K562 (cell line): Measurements from ENCODE around the gene RIPK4. TPM values are rescaled to one million over a fixed set of nuclear protein-coding genes. Genes with fewer than 3 reads are reported as not detected.

Source experiments
- ATAC-seq: fragments of 200-7000 bp; cut with Tn5 transposase; 3 replicates; pipeline ENCODE4 v1.9.1; 2020; ENCODE audit warnings: moderate library complexity
- BruUV-seq: library from RNA; stranded (reverse); fragments of 400-500 nt; replicated peaks from 2 replicates; lab custom pipeline; 2021; lab: Mats Ljungman, UMichigan
- CTCF ChIA-PET: fragments of 300-600 bp; formaldehyde crosslinking; extraction: SDS; loops from one replicate; lab custom pipeline; 2021; ENCODE audit warnings: low intra/inter-chr PET ratio; lab: Yijun Ruan, JAX
- POLR2A ChIA-PET: fragments of 300-600, 350-650 bp; sonication (Branson Sonifier 250); formaldehyde crosslinking; extraction: SDS; loops from one replicate; lab custom pipeline; 2021; ENCODE audit warnings: antibody characterized with exemption, inconsistent platforms; lab: Yijun Ruan, JAX
- DNase-seq, 4 experiments: peaks; one replicate each; pipeline versions ENCODE4 v3.0.0 to v3.0.0-alpha.2; 2011 to 2018; ENCODE audit warnings: low spot score in 3 of 4, mixed read lengths in 3 of 4; ENCODE audit errors: extremely low read depth in 1 of 4
- FAIRE-seq: peaks from 2 replicates; lab custom pipeline; 2011; peaks lifted over from hg19 to GRCh38; lab: Jason Lieb, UNC
- H2AFZ ChIP-seq: 2 replicates; pipeline ENCODE4 v1.6.0; 2011; ENCODE audit warnings: low read depth, low read length, control low read depth, inconsistent platforms
- H3K27ac ChIP-seq: fragments of 200-600 bp; 3 replicates; pipeline ENCODE4 v1.8.0; 2011; ENCODE audit warnings: low read depth, mild to moderate bottlenecking, control low read depth, inconsistent platforms, low read length, moderate library complexity, mixed read lengths; ENCODE audit errors: extremely low read depth
- H3K27me3 ChIP-seq, 2 experiments: fragments of 300-600 bp in 1 of 2; 2 replicates in 1 of 2; 3 replicates in 1 of 2; pipeline versions ENCODE4 v1.6.0 to v1.8.0; 2011; ENCODE audit warnings: inconsistent platforms in 2 of 2, low read length in 2 of 2, mild to moderate bottlenecking in 1 of 2, mixed read lengths in 1 of 2, moderate library complexity in 1 of 2; ENCODE audit not compliant: control insufficient read depth in 2 of 2, insufficient read depth in 2 of 2
- H3K36me3 ChIP-seq: fragments of 300-600 bp; 3 replicates; pipeline ENCODE4 v1.8.0; 2011; ENCODE audit warnings: mild to moderate bottlenecking, low read length, inconsistent platforms; ENCODE audit not compliant: control insufficient read depth, insufficient read depth
- H3K4me1 ChIP-seq, 2 experiments: fragments of 200-600 bp in 1 of 2; replicated peaks in 1 of 2; 2 replicates in 1 of 2; 3 replicates in 1 of 2; pipeline versions ENCODE4 v1.5.1 to v1.8.0; 2011; ENCODE audit warnings: inconsistent platforms in 2 of 2, low read length in 2 of 2, mild to moderate bottlenecking in 1 of 2, mixed read lengths in 1 of 2, moderate library complexity in 1 of 2; ENCODE audit not compliant: control insufficient read depth in 2 of 2, insufficient read depth in 2 of 2
- H3K4me2 ChIP-seq: 2 replicates; pipeline ENCODE4 v1.6.1; 2011; ENCODE audit warnings: low read length, control low read depth, inconsistent platforms, mixed read lengths; ENCODE audit not compliant: insufficient read depth
- H3K4me3 ChIP-seq: fragments of 200-600 bp; sonication (generic), shearing (Covaris generic); 2 replicates; pipeline ENCODE4 v1.5.1; 2016; ENCODE audit warnings: control low read depth, inconsistent platforms
- H3K79me2 ChIP-seq: fragments of 200-600 bp; 3 replicates; pipeline ENCODE4 v1.8.0; 2011; ENCODE audit warnings: low read length, inconsistent platforms; ENCODE audit not compliant: control insufficient read depth, insufficient read depth
- H3K9ac ChIP-seq, 2 experiments: 2 replicates each; pipeline versions ENCODE4 v1.6.0 to v1.6.1; 2011; ENCODE audit warnings: low read depth in 2 of 2, low read length in 2 of 2, control low read depth in 1 of 2, inconsistent platforms in 1 of 2, mild to moderate bottlenecking in 1 of 2, mixed read lengths in 1 of 2; ENCODE audit not compliant: insufficient read depth in 1 of 2
- H3K9me1 ChIP-seq: one replicate; pipeline ENCODE4 v1.6.0; 2011; ENCODE audit warnings: inconsistent platforms, mild to moderate bottlenecking, low read length, moderate library complexity; ENCODE audit not compliant: control insufficient read depth, insufficient read depth
- H3K9me3 ChIP-seq: replicated peaks from 2 replicates; pipeline ENCODE4 v1.5.1; 2011; ENCODE audit warnings: low read depth, low read length, inconsistent platforms; ENCODE audit not compliant: control insufficient read depth, insufficient read depth
- H4K20me1 ChIP-seq: replicated peaks from 2 replicates; pipeline ENCODE4 v1.6.1; 2011; ENCODE audit warnings: low read length, inconsistent platforms, mixed read lengths; ENCODE audit not compliant: control insufficient read depth, insufficient read depth
- ASH1L ChIP-seq: fragments of 450-650 bp; IDR thresholded peaks from 2 replicates; pipeline ENCODE4 v1.6.1; 2018; ENCODE audit warnings: borderline replicate concordance, mild to moderate bottlenecking, low read depth; ENCODE audit not compliant: partially characterized antibody
- GATAD2A ChIP-seq: fragments of 450-650 bp; IDR thresholded peaks from 2 replicates; pipeline ENCODE4 v1.6.1; 2017
- GTF2E2 ChIP-seq: fragments of 200-800 bp; sonication (Bioruptor generic); IDR thresholded peaks from 2 replicates; pipeline ENCODE4 v1.6.1; 2016; ENCODE audit warnings: missing genetic modification characterization, missing compliant biosample characterization
- KAT7 ChIP-seq: sonication (generic); formaldehyde crosslinking; IDR thresholded peaks from 2 replicates; pipeline ENCODE4 v1.8.0; 2022; ENCODE audit warnings: missing genetic modification reagents, mild to moderate bottlenecking, borderline replicate concordance
- KDM4B ChIP-seq, 2 experiments: fragments of 450-650 bp in 1 of 2; sonication (generic) in 1 of 2; IDR thresholded peaks; 2 replicates each; pipeline ENCODE4 v1.6.1; 2016 to 2017; ENCODE audit warnings: borderline replicate concordance in 2 of 2, antibody characterized with exemption in 1 of 2, low read depth in 1 of 2, mild to moderate bottlenecking in 1 of 2
- L3MBTL2 ChIP-seq: fragments of 450-650 bp; IDR thresholded peaks from 2 replicates; pipeline ENCODE4 v1.6.1; 2016; ENCODE audit warnings: mild to moderate bottlenecking, moderate library complexity
- PCBP1 ChIP-seq: fragments of 200-400 bp; formaldehyde crosslinking; IDR thresholded peaks from 2 replicates; pipeline ENCODE4 v1.6.1; 2018; ENCODE audit warnings: mild to moderate bottlenecking, low read depth, low read length; ENCODE audit not compliant: poor library complexity, severe bottlenecking
- PML ChIP-seq: IDR thresholded peaks from 2 replicates; pipeline ENCODE4 v1.6.1; 2012; ENCODE audit warnings: low read length, inconsistent platforms
- PRMT5 ChIP-seq: sonication (generic); formaldehyde crosslinking; IDR thresholded peaks from 2 replicates; pipeline ENCODE4 v1.5.0; 2020; ENCODE audit warnings: missing genetic modification reagents
- RFX7 ChIP-seq: fragments of 250-450 bp; sonication (Bioruptor Pico); IDR thresholded peaks from 2 replicates; pipeline ENCODE4 v1.5.1; 2021; ENCODE audit warnings: mild to moderate bottlenecking
- XRCC3 ChIP-seq: fragments of 450-650 bp; IDR thresholded peaks from 2 replicates; pipeline ENCODE4 v1.6.1; 2017; ENCODE audit warnings: mild to moderate bottlenecking, moderate library complexity
- ZNF324 ChIP-seq: fragments of 250-450 bp; sonication (Bioruptor Pico); IDR thresholded peaks from 2 replicates; pipeline ENCODE4 v1.4.0; 2020; ENCODE audit warnings: mild to moderate bottlenecking
- ZNF644 ChIP-seq: fragments of 200-800 bp; sonication (Bioruptor generic); IDR thresholded peaks from 2 replicates; pipeline ENCODE4 v1.6.1; 2016; ENCODE audit warnings: low read depth, missing genetic modification characterization, missing compliant biosample characterization
- WGBS: fragments of 100-300 bp; shearing (Covaris generic); methylation state at CpG from one replicate; pipeline ENCODE4 v1.1.6; 2016; ENCODE audit warnings: low coverage, mixed read lengths; ENCODE audit not compliant: insufficient coverage; ENCODE audit errors: missing lambda C conversion rate; 5-methylcytosine and 5-hydroxymethylcytosine counted together
- in situ Hi-C: fragments of 300-500 bp; cut with MboI; formaldehyde crosslinking; loops from 4 replicates; pipeline ENCODE4 v1.15.0; 2018; ENCODE audit warnings: inconsistent platforms, mixed read lengths
- intact Hi-C: fragments of 100-400 bp; cut with micrococcal nuclease; formaldehyde crosslinking; loops from 2 replicates; pipeline ENCODE4 v1.14.2; 2022
- polyA plus RNA-seq, 8 experiments: library from polyadenylated mRNA; depleted of rRNA in 4 of 8; stranded (reverse) in 5 of 8; unstranded in 3 of 8; fragments of >200 nt; fragmentation: Nextera tagmentation in 2 of 8; fragmentation: Illumina TruSeq in 1 of 8; extraction: Ambion mirVana in 2 of 8; extraction: Trizol in 1 of 8; gene quantifications; 2 replicates each; pipeline versions ENCODE4 v1.2.1 to v1.2.3, GENCODE V29; 2011 to 2014; ENCODE audit warnings: inconsistent platforms in 1 of 8, missing spikeins in 1 of 8
- total RNA-seq, 7 experiments: library from RNA; depleted of rRNA in 6 of 7; stranded (reverse); fragments of >200 nt in 6 of 7; fragmentation: Illumina TruSeq in 2 of 7; extraction: Trizol in 2 of 7; gene quantifications; 2 replicates each; pipeline versions ENCODE4 v1.2.1 to v1.2.3, GENCODE V29; 2011 to 2021; ENCODE audit warnings: low replicate concordance in 1 of 7
- TF ChIP-seq, protein P1 (sequence below): sonication (generic); formaldehyde crosslinking; IDR thresholded peaks from 2 replicates; pipeline ENCODE4 v1.8.1; 2023; ENCODE audit warnings: mild to moderate bottlenecking, missing genetic modification reagents
- TF ChIP-seq, protein P2 (sequence below): fragments of 250-450 bp; sonication (Bioruptor Pico); IDR thresholded peaks from 2 replicates; pipeline ENCODE4 v1.4.0; 2020; ENCODE audit warnings: mild to moderate bottlenecking, moderate library complexity, borderline replicate concordance
- TF ChIP-seq, protein P3 (sequence below), 2 experiments: fragments of 450-650 bp; IDR thresholded peaks; 2 replicates each; pipeline ENCODE4 v1.6.1; 2016

Gene RIPK4
- total and polyA plus RNA-seq, 9 of the 15 experiments (the other 6 are each of a cell fraction or from before 2014, with no cell fraction given): not detected

DNA sequence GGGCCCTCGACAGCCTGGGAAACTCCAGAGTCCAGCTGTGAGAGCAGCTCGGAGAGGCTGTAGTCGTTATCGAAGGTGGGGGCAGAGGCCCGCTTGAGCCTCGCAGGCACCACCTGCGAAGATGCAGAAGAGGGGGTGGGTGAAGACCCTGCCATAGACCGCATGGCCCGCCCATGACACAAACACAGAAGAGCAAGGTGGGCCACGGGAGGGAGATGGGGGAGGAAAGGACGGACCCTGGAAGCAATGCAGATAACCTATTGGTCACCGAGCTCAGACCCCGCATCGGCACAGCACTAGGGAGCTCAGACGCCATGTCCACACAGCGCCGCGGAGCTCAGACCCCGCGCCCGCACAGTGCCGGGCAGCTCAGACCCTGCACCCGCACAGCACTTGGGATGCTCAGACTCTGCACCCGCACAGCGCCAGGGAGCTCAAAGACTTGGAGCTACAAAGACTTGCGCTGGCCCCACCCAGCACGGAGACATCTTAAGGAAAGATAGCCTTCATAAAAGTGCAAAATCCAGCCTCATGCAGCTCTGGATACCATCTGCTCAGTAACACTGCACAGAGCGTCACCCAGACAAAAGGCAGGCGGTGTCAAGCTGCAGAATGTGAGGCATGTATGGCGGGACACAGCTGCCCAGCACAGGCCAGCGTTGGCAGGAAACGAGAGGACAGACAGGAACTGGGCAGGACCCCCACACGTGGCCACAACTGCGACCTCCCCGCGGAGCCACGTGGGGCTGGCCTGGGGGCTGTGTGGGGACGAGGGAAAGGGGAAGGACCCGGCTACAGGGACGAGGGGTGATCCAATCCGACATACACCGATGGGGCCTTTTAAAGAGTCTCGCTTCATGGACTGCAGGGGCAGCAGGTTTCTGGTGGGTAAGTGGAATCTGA lies 22.6 kb downstream of the RIPK4 start:
- Histone ChIP-seq H3K36me3 (no peaks in the 10 kb centered on the region), H3K4me2 (no peak overlapping the region), H3K4me1 (peaks cover 0 to 10% of the 10 kb centered on the region in 2 experiments; a peak in 1 of 5 replicates), H3K9ac (no peak overlapping the region), H3K9me1 (no peaks in the 10 kb centered on the region), H3K79me2 (no peaks in the 10 kb centered on the region), H3K27me3 (peaks cover 84 to 97% of the 10 kb centered on the region in 2 experiments), H4K20me1 (peaks cover 30% of the 10 kb centered on the region; the same call in 1 of the 2 replicates), H2AFZ (no peak overlapping the region), H3K27ac (no peak overlapping the region), H3K4me3 (no peak overlapping the region), H3K9me3 (no peaks in the 10 kb centered on the region)
- FAIRE-seq: no peak
- POLR2A ChIA-PET: interaction anchor here (1.0 to 1.8 kb wide), 2 partner anchors 9 to 16 kb away, joined by 3 to 7 read pairs; no protein-coding TSS in a partner anchor
- ATAC-seq: peak; percentile 13; the same call in 2 of the 3 replicates
- BruUV-seq: no TSS peak
- WGBS: 10% methylated on average over 42 of the region's 43 CpGs
- in situ Hi-C loops (no loop called here), intact Hi-C loops (no loop called here)
- CTCF ChIA-PET: no interaction called here
- no peak for DNase-seq
- TF ChIP-seq PRMT5 (CRISPR knock-in tag) (no peak), KDM4B (IDR thresholded peaks at IDR 0.05; ENCODE audit: borderline replicate concordance in 2 of 2, low read depth in 1 of 2) (no peak), GATAD2A (no peak), XRCC3 (no peak), KAT7 (CRISPR knock-in tag) (no peak), RFX7 (CRISPR knock-in tag) (no peak), L3MBTL2 (no peak), GTF2E2 (tag) (no peak), PCBP1 (no peak), ZNF324 (CRISPR knock-in tag) (no peak), PML (no peak), ASH1L (no peak), ZNF644 (no peak)
- TF ChIP-seq, protein P1, sequence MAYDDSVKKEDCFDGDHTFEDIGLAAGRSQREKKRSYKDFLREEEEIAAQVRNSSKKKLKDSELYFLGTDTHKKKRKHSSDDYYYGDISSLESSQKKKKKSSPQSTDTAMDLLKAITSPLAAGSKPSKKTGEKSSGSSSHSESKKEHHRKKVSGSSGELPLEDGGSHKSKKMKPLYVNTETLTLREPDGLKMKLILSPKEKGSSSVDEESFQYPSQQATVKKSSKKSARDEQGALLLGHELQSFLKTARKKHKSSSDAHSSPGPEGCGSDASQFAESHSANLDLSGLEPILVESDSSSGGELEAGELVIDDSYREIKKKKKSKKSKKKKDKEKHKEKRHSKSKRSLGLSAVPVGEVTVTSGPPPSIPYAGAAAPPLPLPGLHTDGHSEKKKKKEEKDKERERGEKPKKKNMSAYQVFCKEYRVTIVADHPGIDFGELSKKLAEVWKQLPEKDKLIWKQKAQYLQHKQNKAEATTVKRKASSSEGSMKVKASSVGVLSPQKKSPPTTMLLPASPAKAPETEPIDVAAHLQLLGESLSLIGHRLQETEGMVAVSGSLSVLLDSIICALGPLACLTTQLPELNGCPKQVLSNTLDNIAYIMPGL (CRISPR knock-in tag): no peak
- TF ChIP-seq, protein P2, sequence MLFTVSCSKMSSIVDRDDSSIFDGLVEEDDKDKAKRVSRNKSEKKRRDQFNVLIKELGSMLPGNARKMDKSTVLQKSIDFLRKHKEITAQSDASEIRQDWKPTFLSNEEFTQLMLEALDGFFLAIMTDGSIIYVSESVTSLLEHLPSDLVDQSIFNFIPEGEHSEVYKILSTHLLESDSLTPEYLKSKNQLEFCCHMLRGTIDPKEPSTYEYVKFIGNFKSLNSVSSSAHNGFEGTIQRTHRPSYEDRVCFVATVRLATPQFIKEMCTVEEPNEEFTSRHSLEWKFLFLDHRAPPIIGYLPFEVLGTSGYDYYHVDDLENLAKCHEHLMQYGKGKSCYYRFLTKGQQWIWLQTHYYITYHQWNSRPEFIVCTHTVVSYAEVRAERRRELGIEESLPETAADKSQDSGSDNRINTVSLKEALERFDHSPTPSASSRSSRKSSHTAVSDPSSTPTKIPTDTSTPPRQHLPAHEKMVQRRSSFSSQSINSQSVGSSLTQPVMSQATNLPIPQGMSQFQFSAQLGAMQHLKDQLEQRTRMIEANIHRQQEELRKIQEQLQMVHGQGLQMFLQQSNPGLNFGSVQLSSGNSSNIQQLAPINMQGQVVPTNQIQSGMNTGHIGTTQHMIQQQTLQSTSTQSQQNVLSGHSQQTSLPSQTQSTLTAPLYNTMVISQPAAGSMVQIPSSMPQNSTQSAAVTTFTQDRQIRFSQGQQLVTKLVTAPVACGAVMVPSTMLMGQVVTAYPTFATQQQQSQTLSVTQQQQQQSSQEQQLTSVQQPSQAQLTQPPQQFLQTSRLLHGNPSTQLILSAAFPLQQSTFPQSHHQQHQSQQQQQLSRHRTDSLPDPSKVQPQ: no peak
- TF ChIP-seq, protein P3, sequence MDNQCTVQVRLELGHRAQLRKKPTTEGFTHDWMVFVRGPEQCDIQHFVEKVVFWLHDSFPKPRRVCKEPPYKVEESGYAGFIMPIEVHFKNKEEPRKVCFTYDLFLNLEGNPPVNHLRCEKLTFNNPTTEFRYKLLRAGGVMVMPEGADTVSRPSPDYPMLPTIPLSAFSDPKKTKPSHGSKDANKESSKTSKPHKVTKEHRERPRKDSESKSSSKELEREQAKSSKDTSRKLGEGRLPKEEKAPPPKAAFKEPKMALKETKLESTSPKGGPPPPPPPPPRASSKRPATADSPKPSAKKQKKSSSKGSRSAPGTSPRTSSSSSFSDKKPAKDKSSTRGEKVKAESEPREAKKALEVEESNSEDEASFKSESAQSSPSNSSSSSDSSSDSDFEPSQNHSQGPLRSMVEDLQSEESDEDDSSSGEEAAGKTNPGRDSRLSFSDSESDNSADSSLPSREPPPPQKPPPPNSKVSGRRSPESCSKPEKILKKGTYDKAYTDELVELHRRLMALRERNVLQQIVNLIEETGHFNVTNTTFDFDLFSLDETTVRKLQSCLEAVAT (IDR thresholded peaks at IDR 0.05): no peak
